BLaER1 treated with 17β-estradiol and CSF1 and Interleukin-3, amounts not matched to agents 10 nM and 100 nM (cell line): ENCODE measurements around the gene GAL3ST3.

Experiments
- H3K27ac ChIP-seq, 11 experiments: shearing (Covaris generic); formaldehyde crosslinking; 2 replicates each; pipeline ENCODE4 v1.8.1; 2022
- H3K27me3 ChIP-seq, 11 experiments: shearing (Covaris generic); formaldehyde crosslinking; 2 replicates each; pipeline ENCODE4 v1.8.1; 2022
- H3K36me3 ChIP-seq, 11 experiments: shearing (Covaris generic); formaldehyde crosslinking; 2 replicates each; pipeline ENCODE4 v1.8.1; 2022
- H3K4me1 ChIP-seq, 10 experiments: shearing (Covaris generic); formaldehyde crosslinking; 2 replicates each; pipeline ENCODE4 v1.8.1; 2022
- H3K4me2 ChIP-seq, 11 experiments: shearing (Covaris generic); formaldehyde crosslinking; 2 replicates each; pipeline ENCODE4 v1.8.1; 2022
- H3K4me3 ChIP-seq, 10 experiments: shearing (Covaris generic); formaldehyde crosslinking; 2 replicates each; pipeline ENCODE4 v1.8.1; 2022
- H3K9ac ChIP-seq, 11 experiments: shearing (Covaris generic); formaldehyde crosslinking; 2 replicates each; pipeline ENCODE4 v1.8.1; 2022
- H3K9me3 ChIP-seq, 11 experiments: shearing (Covaris generic); formaldehyde crosslinking; replicated peaks in 1 of 11; 2 replicates each; pipeline ENCODE4 v1.8.1; 2022
- H4K20me1 ChIP-seq, 11 experiments: shearing (Covaris generic); formaldehyde crosslinking; 2 replicates each; pipeline ENCODE4 v1.8.1; 2022
- Cebpa-rat ChIP-seq, 11 experiments: shearing (Covaris generic); IDR thresholded peaks; 2 replicates each; pipeline ENCODE4 v1.8.1; 2022

GAL3ST3 gene

DNA sequence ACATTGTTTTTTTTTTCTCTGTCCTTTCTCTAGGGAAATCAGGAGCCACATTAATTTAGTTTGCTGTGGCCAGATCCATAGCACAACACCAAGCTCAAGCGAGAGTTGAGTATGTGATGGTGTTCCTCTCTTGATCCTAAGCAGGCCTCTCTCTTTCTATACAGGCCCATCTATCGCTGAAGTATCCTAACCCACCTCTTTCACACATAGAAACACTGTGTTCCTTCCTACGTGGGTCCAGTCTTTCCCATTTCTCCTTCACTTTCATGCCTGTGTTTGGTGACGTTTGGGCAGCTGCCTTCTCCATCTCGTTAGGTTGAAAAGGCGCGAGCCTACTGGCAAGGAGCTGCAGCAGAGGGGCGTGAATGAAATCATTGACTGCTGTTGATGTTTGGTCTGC, 23.6 kb upstream of the GAL3ST3 start:
- Histone ChIP-seq H3K27me3 (no peaks in the 10 kb centered on the region), H3K4me2 (peak overlapping the region; percentile 88 to 98 (median 94)), H3K4me1 (peaks cover 40 to 48% (median 43%) of the 10 kb centered on the region in 10 experiments), H3K9ac (peak overlapping the region in 3 of 11 experiments; percentile 5 to 34 (median 7); a peak in 2 of 22 replicates), H3K36me3 (peaks cover 33 to 66% (median 50%) of the 10 kb centered on the region in 11 experiments), H4K20me1 (peaks cover 6 to 57% (median 25%) of the 10 kb centered on the region in 11 experiments; a peak in 19 of 22 replicates), H3K4me3 (0 out of 20 replicates have a peak overlapping the region, but pooled peaks of 2 of the 10 experiments have one; percentile 92 to 93), H3K9me3 (no peaks in the 10 kb centered on the region), H3K27ac (no peak overlapping the region)
- no peak for TF ChIP-seq Cebpa-rat (IDR thresholded peaks at IDR 0.05)

DNA sequence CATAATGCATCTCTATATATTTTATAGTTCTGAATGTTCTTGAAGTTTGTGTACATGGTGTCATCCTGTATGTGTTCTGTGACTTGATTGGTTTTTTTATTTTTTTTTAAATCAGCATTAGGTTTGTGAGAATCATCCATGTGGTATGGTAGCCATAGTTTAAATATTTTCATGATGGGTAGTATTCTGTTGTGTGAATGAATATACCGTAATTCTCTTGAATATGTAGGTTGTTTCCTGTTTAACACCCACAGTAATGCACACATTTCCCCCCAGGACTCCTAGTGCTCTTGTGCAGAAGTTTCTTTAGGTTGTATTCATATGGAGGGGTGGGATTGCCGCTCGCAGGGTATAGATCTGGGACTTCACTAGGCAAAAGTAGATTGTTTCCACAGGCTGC, 23.1 kb upstream of the GAL3ST3 start:
- H4K20me1 ChIP-seq: peaks cover 10 to 62% (median 30%) of the 10 kb centered on the region in 11 experiments; a peak in 19 of 22 replicates
- H3K27ac ChIP-seq: no peak overlapping the region; a peak in 1 of 22 replicates
- no peaks in the 10 kb centered on the region for H3K27me3 ChIP-seq
- H3K9me3 ChIP-seq: no peaks in the 10 kb centered on the region
- peak overlapping the region in 9 of 11 experiments; percentile 7 to 94 (median 89); a peak in 10 of 22 replicates for H3K9ac ChIP-seq
- peaks cover 43 to 51% (median 47%) of the 10 kb centered on the region in 10 experiments for H3K4me1 ChIP-seq
- H3K4me3 ChIP-seq: peak overlapping the region in 9 of 10 experiments; percentile 78 to 95 (median 90); a peak in 11 of 20 replicates
- H3K4me2 ChIP-seq: peak overlapping the region; percentile 88 to 98 (median 94)
- H3K36me3 ChIP-seq: peaks cover 37 to 66% (median 54%) of the 10 kb centered on the region in 11 experiments
- no peak for TF ChIP-seq Cebpa-rat (IDR thresholded peaks at IDR 0.05)

DNA sequence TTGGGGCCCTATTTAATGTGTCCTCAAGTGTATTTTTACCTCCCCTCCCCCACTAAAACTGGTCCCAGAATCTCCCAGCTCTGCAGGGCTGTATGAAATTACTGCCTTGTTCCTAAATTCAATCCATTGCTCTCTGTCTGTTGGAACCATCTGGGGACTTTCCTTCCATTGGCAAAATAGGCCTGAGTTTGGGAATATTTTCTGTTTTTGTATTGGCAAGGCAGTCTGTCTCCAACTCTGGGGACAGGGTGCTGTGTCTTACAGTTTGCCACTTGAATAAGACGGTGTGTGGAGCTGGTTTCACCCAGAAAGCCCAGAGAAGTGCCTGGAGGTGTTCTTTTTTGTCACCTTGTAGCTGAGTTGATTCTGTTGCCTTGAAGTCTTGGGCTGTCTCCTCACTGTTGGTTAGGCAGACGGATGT, 22.4 kb upstream of the GAL3ST3 start:
- H3K4me1 ChIP-seq: peaks cover 50 to 58% (median 54%) of the 10 kb centered on the region in 10 experiments
- peak overlapping the region; percentile 79 to 94 (median 89) for H3K9ac ChIP-seq
- TF ChIP-seq Cebpa-rat (IDR thresholded peaks at IDR 0.05): no peak
- H3K9me3 ChIP-seq: no peaks in the 10 kb centered on the region
- peak overlapping the region; percentile 78 to 95 (median 91) for H3K4me3 ChIP-seq
- H3K27me3 ChIP-seq: no peaks in the 10 kb centered on the region
- peaks cover 39 to 66% (median 55%) of the 10 kb centered on the region in 11 experiments for H3K36me3 ChIP-seq
- H3K4me2 ChIP-seq: peak overlapping the region; percentile 88 to 98 (median 94)
- H4K20me1 ChIP-seq: peaks cover 15 to 64% (median 37%) of the 10 kb centered on the region in 11 experiments; a peak in 19 of 22 replicates
- H3K27ac ChIP-seq: peak overlapping the region in 10 of 11 experiments; percentile 82 to 95 (median 92); a peak in 16 of 22 replicates

DNA sequence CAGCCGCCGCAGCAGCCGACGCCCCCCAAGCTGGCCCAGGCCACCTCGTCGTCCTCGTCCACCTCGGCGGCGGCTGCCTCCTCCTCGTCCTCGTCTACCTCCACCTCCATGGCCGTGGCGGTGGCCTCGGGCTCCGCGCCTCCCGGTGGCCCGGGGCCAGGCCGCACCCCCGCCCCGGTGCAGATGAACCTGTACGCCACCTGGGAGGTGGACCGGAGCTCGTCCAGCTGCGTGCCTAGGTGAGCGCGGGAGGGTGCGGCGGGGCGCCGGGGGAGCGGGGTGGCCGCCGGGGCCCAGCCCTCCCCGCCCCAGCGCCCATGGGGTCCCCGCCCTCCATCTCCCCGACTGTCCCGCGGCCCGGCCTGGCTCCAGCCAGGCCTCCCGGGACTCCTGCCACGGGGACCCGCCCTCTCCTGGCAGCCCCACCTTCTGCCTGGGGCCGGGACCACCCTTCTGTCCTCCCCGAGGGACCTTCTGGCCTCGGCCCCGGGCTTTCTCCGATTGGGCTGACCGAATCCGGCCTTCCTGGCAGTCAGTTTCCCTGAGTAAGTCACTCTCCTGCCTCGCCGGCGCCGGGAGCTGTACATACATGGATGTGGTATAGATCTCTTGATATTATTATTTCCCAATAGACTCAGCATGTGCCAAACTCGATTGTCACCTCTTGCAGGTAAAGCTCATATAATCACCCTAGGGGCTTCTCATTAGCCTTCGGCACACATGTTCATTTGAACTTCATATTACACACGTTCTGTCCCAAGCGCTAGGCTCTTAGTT, 21.8 kb upstream of the GAL3ST3 start:
- H4K20me1 ChIP-seq: peaks cover 21 to 68% (median 43%) of the 10 kb centered on the region in 11 experiments; a peak in 19 of 22 replicates
- H3K27me3 ChIP-seq: no peaks in the 10 kb centered on the region
- peaks cover 53 to 64% (median 60%) of the 10 kb centered on the region in 10 experiments for H3K4me1 ChIP-seq
- H3K36me3 ChIP-seq: peaks cover 41 to 66% (median 55%) of the 10 kb centered on the region in 11 experiments
- H3K9ac ChIP-seq: peak overlapping the region; percentile 79 to 94 (median 89)
- peak overlapping the region; percentile 82 to 96 (median 92) for H3K27ac ChIP-seq
- no peak for TF ChIP-seq Cebpa-rat (IDR thresholded peaks at IDR 0.05)
- H3K4me2 ChIP-seq: peak overlapping the region; percentile 88 to 98 (median 94)
- no peaks in the 10 kb centered on the region for H3K9me3 ChIP-seq
- H3K4me3 ChIP-seq: peak overlapping the region; percentile 78 to 95 (median 91)

DNA sequence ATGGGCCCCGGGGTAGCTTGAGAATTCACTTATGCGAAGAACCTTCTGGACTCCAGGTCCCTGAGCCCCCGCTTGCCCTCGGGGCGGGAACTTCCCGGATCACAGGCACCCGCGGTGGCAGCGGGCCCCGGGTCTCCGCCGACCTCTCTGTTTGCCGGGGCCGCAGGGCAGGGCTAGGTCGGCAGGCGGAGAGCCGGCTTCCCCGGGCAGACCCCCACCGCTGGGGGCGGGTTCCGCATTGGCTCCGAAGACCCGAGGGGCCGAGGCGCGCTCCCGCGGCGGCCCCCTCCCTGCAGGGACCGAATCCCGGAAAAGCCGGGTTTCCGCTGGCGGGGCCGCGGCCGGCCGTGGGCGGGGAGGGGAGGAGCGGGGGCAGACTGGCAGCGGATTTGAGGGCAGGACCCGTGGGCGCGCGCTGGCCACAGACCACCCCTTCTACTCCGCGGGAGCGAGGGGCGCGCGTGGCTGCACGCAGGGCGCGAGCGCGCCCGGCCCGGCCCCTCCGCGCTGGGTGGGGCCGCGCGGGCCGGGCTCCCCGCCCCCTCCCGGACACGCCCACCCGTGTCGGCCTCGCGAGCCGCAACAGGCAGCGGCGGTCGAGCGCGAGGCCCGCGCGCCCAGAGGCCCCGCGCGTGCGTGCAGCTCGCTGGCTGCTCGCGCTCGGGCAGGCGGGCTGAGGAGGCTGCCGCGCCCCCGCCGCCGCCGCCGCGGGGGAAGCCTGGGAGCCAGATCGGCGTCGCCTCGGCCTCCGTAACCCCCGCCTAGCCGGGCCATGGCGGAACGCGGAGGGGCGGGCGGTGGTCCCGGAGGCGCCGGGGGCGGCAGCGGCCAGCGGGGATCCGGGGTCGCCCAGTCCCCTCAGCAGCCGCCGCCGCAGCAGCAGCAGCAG, 21.0 kb upstream of the GAL3ST3 start, which contains the start of gene PACS1:
PACS1 (plus strand) TSS at position 558 of the 889 bp plus-strand sequence; CDS start at position 773, 215 bp downstream.
- TF ChIP-seq Cebpa-rat (IDR thresholded peaks at IDR 0.05): no peak
- Histone ChIP-seq H4K20me1 (peaks cover 22 to 77% (median 48%) of the 10 kb centered on the region in 11 experiments; a peak in 19 of 22 replicates), H3K4me3 (peak within 1 kb of the TSS; percentile 78 to 95 (median 91)), H3K9me3 (no peaks in the 10 kb centered on the region), H3K4me2 (peak within 1 kb of the TSS; percentile 88 to 98 (median 94)), H3K9ac (peak within 1 kb of the TSS; percentile 79 to 94 (median 89)), H3K36me3 (peaks cover 49 to 66% (median 57%) of the 10 kb centered on the region in 11 experiments), H3K4me1 (peaks cover 53 to 64% (median 61%) of the 10 kb centered on the region in 10 experiments), H3K27ac (peak within 1 kb of the TSS; percentile 82 to 96 (median 92)), H3K27me3 (no peaks in the 10 kb centered on the region)

DNA sequence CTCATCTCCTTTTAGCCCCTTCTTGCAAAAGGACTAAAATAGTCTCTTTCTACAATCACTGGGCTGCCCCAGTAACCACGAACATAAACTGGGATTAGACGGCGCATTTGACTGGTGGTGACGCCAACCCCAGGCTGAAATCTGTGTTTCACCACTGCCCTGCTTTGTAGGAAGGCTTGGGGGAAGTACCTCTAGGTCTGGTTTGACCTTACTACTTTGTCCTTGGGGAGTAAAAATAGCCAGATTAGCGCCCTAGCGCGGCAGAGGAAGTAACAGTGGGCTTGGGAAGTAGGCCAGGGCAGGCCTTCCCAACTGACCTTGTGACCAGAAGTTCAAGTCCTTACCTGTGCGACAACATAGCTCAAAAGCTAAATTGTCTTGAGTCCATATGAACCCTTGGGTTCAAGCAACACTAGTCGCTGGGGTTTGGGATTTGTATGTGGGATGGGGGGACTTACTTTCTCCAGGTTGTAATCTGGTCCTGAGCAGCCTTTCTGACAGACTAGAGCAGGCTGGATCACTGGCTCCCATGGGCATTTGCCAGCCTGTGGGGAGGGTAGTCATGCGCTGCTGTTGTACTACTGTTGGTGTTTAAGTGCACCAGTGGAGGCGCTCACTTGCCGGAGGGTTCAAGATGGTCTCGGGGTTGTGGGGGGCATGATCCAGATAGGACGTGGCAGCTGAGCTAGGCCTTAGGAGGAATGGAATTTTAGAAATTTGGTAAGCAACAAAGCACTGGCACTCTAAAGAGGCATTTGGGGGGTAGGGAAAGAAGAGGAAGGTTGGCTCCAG, 20.2 kb upstream of the GAL3ST3 start:
- Histone ChIP-seq H3K9me3 (no peaks in the 10 kb centered on the region), H3K27ac (peak overlapping the region; percentile 82 to 96 (median 92)), H3K4me1 (peaks cover 53 to 64% (median 61%) of the 10 kb centered on the region in 10 experiments), H3K4me2 (peak overlapping the region; percentile 88 to 98 (median 94)), H3K27me3 (no peaks in the 10 kb centered on the region), H3K9ac (peak overlapping the region; percentile 79 to 94 (median 89)), H4K20me1 (peaks cover 22 to 83% (median 53%) of the 10 kb centered on the region in 11 experiments; a peak in 19 of 22 replicates), H3K4me3 (peak overlapping the region; percentile 78 to 95 (median 91)), H3K36me3 (peaks cover 52 to 69% (median 59%) of the 10 kb centered on the region in 11 experiments)
- no peak for TF ChIP-seq Cebpa-rat (IDR thresholded peaks at IDR 0.05)

DNA sequence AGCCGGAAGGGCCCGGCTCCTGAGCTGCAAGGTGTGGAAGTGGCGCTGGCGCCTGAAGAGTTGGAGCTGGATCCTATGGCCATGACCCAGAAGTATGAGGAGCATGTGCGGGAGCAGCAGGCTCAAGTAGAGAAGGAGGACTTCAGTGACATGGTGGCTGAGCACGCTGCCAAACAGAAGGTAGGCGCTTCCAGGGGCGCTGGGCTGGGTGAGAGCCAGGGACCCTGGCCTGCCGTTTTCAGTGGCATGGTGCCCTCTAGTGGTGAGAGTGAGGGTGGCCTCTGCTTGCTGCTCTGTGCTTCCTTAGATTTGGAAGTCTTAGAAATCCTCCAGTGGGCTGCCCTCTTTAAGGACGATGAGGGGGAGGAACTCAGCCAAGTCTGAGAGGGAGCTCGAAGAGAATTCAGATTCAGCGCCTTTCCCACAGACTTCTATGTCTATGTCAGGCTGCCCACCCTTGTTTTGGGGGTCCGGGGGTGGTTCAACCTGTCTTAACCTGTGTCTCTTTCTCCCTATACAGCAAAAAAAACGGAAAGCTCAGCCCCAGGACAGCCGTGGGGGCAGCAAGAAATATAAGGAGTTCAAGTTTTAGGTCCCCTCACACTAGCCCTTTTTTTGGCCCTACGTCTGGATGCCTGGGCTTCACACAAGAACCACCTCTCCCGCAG, 19.3 kb upstream of the GAL3ST3 start:
- Histone ChIP-seq H4K20me1 (peaks cover 30 to 84% (median 57%) of the 10 kb centered on the region in 11 experiments; a peak in 19 of 22 replicates), H3K4me2 (peak overlapping the region; percentile 88 to 98 (median 94)), H3K9ac (peak overlapping the region; percentile 79 to 94 (median 89); a peak in 21 of 22 replicates), H3K27me3 (no peaks in the 10 kb centered on the region), H3K9me3 (no peaks in the 10 kb centered on the region), H3K27ac (peak overlapping the region; percentile 82 to 96 (median 92)), H3K4me1 (peaks cover 53 to 69% (median 61%) of the 10 kb centered on the region in 10 experiments), H3K36me3 (peaks cover 53 to 69% (median 63%) of the 10 kb centered on the region in 11 experiments), H3K4me3 (peak overlapping the region in 7 of 10 experiments; percentile 83 to 95 (median 90); a peak in 6 of 20 replicates)
- no peak for TF ChIP-seq Cebpa-rat (IDR thresholded peaks at IDR 0.05)
